ENCODE results near the gene ROR1. TPM values are rescaled to one million over a fixed set of nuclear protein-coding genes. Genes with fewer than 3 reads are reported as not detected.

ROR1 gene
- total RNA-seq, 2 donors from 2014 or later: 5.7 to 14.7 TPM

GRCh38 chr1:63836374-63836773 lies 62.6 kb downstream of the ROR1 start:
- DNase-seq: no peak
- no peak for ATAC-seq
- intact Hi-C loops (cut with DNase I): no loop called here

GRCh38 chr1:63836830-63837229 lies 63.0 kb downstream of the ROR1 start:
- no peak for DNase-seq
- intact Hi-C loops (cut with DNase I): no loop called here
- ATAC-seq: no peak

- intact Hi-C loops (cut with DNase I): no loop called here
- ATAC-seq: peak in 1 of 2 donors; percentile 41
Measured at GRCh38 chr1:63843010-63843409, 69.2 kb downstream of the ROR1 start.

GRCh38 chr1:63843884-63844283 lies 70.1 kb downstream of the ROR1 start:
- ATAC-seq: no peak
- intact Hi-C loops (cut with DNase I): no loop called here
- DNase-seq: no peak

More at GRCh38 chr1:63843010-63843409, 69.2 kb downstream of the ROR1 start:
- DNase-seq: no peak

- intact Hi-C loops (cut with DNase I): no loop called here
- ATAC-seq (no peak), DNase-seq (no peak)
Measured at GRCh38 chr1:63845346-63845745, 71.5 kb downstream of the ROR1 start.

- no peak for ATAC-seq
- intact Hi-C loops (cut with DNase I): no loop called here
- no peak for DNase-seq
Measured at GRCh38 chr1:63847308-63847910, 73.6 kb downstream of the ROR1 start.

- DNase-seq (no peak), ATAC-seq (no peak)
- intact Hi-C loops (cut with DNase I): no loop called here
Measured at GRCh38 chr1:63848733-63849132, 74.9 kb downstream of the ROR1 start.

- DNase-seq (no peak), ATAC-seq (no peak)
- intact Hi-C loops (cut with DNase I): no loop called here
Measured at GRCh38 chr1:63849149-63849548, 75.3 kb downstream of the ROR1 start.

GRCh38 chr1:63854091-63854490 lies 80.3 kb downstream of the ROR1 start:
- ATAC-seq: peak; percentile 83 to 85
- DNase-seq: no peak
- intact Hi-C loops (cut with DNase I): no loop called here

- intact Hi-C loops (cut with DNase I): no loop called here
- ATAC-seq (no peak), DNase-seq (no peak)
Measured at GRCh38 chr1:63855942-63856341, 82.1 kb downstream of the ROR1 start.

- intact Hi-C loops (cut with DNase I): no loop called here
- ATAC-seq (no peak), DNase-seq (no peak)
Measured at GRCh38 chr1:63856924-63857323, 83.1 kb downstream of the ROR1 start.

- intact Hi-C loops (cut with DNase I): no loop called here
Measured at GRCh38 chr1:63857478-63857877, 83.7 kb downstream of the ROR1 start.

GRCh38 chr1:63858153-63858552 lies 84.3 kb downstream of the ROR1 start:
- intact Hi-C loops (cut with DNase I): no loop called here
- ATAC-seq (no peak), DNase-seq (no peak)

More at GRCh38 chr1:63857478-63857877, 83.7 kb downstream of the ROR1 start:
- ATAC-seq: peak; percentile 41 to 61
- no peak for DNase-seq

- intact Hi-C loops (cut with DNase I): no loop called here
- ATAC-seq: no peak
- DNase-seq: no peak
Measured at GRCh38 chr1:63859480-63860275, 85.9 kb downstream of the ROR1 start.

GRCh38 chr1:63861052-63861691 lies 87.4 kb downstream of the ROR1 start:
- intact Hi-C loops (cut with DNase I): no loop called here
- ATAC-seq (peak; percentile 37 to 61), DNase-seq (no peak)

- no peak for DNase-seq
- intact Hi-C loops (cut with DNase I): no loop called here
- ATAC-seq: no peak
Measured at GRCh38 chr1:63863145-63863544, 89.3 kb downstream of the ROR1 start.

GRCh38 chr1:63864224-63864641 lies 90.4 kb downstream of the ROR1 start:
- DNase-seq: no peak
- ATAC-seq: no peak
- intact Hi-C loops (cut with DNase I): no loop called here

- DNase-seq (no peak), ATAC-seq (no peak)
- intact Hi-C loops (cut with DNase I): no loop called here
Measured at GRCh38 chr1:63865561-63865960, 91.7 kb downstream of the ROR1 start.

- no peak for ATAC-seq
- intact Hi-C loops (cut with DNase I): no loop called here
- DNase-seq: no peak
Measured at GRCh38 chr1:63866084-63866483, 92.3 kb downstream of the ROR1 start.

- intact Hi-C loops (cut with DNase I): no loop called here
- no peak for DNase-seq
- no peak for ATAC-seq
Measured at GRCh38 chr1:63867429-63868176, 93.8 kb downstream of the ROR1 start.
